Activated CD4-positive, alpha-beta memory T cell treated with anti-CD3 and anti-CD28 coated beads, Interleukin-2, amount 10 ng/mL, durations not matched to agents 7 days and 5 days (primary cell): Measurements from ENCODE around the gene CIB2. TPM values are rescaled to one million over a fixed set of nuclear protein-coding genes. Genes with fewer than 3 reads are reported as not detected.
A peak's percentile ranks its signal among the peaks of the same experiment; 100 is the strongest.

Experiments used
- CTCF ChIA-PET: fragments of 350-600 bp; sonication (Branson Sonifier 250); formaldehyde crosslinking; loops from one replicate; lab custom pipeline; 2021; ENCODE audit warnings: antibody characterized with exemption, inconsistent platforms; lab: Charles Lee
- POLR2A ChIA-PET: fragments of 350-600 bp; sonication (Branson Sonifier 250); formaldehyde crosslinking; loops from one replicate; lab custom pipeline; 2021; ENCODE audit warnings: antibody characterized with exemption; lab: Charles Lee
- DNase-seq: peaks from one replicate; pipeline ENCODE4 v3.0.0-alpha.2; 2020
- H3K27ac Mint-ChIP-seq: one replicate; pipeline ENCODE4 v1.8.0; 2021; ENCODE audit warnings: mild to moderate bottlenecking, mixed read lengths
- H3K27me3 Mint-ChIP-seq: one replicate; pipeline ENCODE4 v1.8.0; 2021; ENCODE audit warnings: mixed read lengths
- H3K36me3 Mint-ChIP-seq: one replicate; pipeline ENCODE4 v1.8.0; 2021; ENCODE audit warnings: low read depth, mixed read lengths
- H3K4me1 Mint-ChIP-seq: one replicate; pipeline ENCODE4 v1.8.0; 2021; ENCODE audit warnings: mixed read lengths
- H3K4me3 Mint-ChIP-seq: one replicate; pipeline ENCODE4 v1.8.0; 2021; ENCODE audit warnings: mild to moderate bottlenecking, mixed read lengths
- H3K9me3 Mint-ChIP-seq: one replicate; pipeline ENCODE4 v1.8.0; 2021; ENCODE audit warnings: mixed read lengths
- total RNA-seq, 2 experiments: library from RNA; stranded (reverse); gene quantifications; one replicate each; pipeline ENCODE4 v1.2.3, GENCODE V29; 2021

The CIB2 gene
- total RNA-seq, 2 experiments from 2014 or later, result 0.91 to 1.1 TPM

DNA sequence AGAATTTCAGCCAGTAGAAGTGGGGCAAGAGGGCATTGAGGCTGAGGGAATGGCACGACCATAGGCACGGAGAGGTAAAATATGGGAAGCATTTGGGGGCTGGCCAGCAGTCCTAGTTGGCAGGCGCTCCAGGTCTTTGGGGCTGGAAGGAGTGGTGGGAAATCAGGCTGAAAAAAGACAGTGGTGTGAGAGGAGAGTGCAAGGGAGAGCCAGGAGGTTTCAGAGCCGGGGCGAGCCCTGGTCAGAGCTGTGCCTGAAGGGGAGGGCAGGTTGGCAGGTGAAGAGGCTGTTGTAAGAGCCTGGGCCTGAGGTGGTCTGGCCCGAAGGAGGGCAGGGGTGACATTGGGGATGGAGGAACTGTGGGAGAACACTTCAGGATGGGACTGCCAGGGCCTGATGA lies 16.3 kb upstream of the CIB2 start:
- ChIA-PET CTCF (interaction anchor here (0.6 to 3.6 kb wide), 6 partner anchors 12 to 237 kb away, joined by 3 to 13 read pairs (median 4); partner anchors contain the start of gene CIB2), POLR2A (interaction anchor here (1.2 to 4.2 kb wide), 8 partner anchors 8 to 117 kb away, joined by 3 to 32 read pairs (median 10); partner anchors contain the start of genes CIB2 and DNAJA4)
- no peaks in the 10 kb centered on the region for H3K27me3 Mint-ChIP-seq
- H3K4me1 Mint-ChIP-seq, result peaks cover 31% of the 10 kb centered on the region
- H3K27ac Mint-ChIP-seq, result no peak overlapping the region
- H3K4me3 Mint-ChIP-seq, result peak overlapping the region; percentile 36
- no peak for DNase-seq
- H3K9me3 Mint-ChIP-seq, result no peaks in the 10 kb centered on the region
- H3K36me3 Mint-ChIP-seq, result peaks cover 10% of the 10 kb centered on the region

DNA sequence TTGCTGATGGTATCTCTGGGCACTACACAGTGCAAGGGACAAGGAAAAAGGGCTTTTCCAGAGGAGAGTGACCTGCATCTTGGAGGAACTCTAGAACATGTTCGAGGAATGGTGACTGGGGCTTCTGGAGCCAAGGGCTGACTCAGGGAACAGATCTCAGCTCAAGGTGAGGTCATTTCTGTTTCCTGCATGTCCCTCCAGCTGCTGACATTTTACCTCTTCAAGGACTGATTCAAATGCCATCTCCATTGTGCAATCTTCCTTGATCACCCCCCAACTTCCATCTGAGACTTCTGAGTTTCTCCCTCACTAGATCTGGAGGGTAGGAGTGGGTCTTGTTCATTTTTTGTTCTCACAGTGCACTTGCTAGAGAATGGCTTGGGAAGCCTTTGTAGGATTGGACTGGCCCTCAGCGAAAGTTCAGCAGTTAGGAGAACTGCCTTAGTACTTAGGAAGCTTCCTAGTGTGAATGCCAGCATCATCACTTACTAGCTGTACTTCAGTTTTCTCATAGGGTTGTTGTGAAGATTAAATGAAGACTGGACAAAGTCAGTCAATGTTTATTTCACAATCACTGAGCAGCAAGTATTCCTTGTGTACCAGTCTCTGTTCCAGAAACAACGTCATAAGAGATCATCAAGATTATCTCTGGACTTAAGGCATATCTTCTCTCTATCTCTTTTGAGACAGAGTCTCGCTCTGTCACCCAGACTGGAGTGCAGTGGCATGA lies 15.3 kb upstream of the CIB2 start:
- no peak overlapping the region for H3K4me3 Mint-ChIP-seq
- POLR2A ChIA-PET, result interaction anchor here (1.4 to 3.7 kb wide), 2 partner anchors 17 to 24 kb away, joined by 4 to 32 read pairs; partner anchors contain the start of gene CIB2
- H3K9me3 Mint-ChIP-seq, result no peaks in the 10 kb centered on the region
- H3K27me3 Mint-ChIP-seq, result no peaks in the 10 kb centered on the region
- H3K36me3 Mint-ChIP-seq, result peaks cover 9% of the 10 kb centered on the region
- DNase-seq, result no peak
- H3K4me1 Mint-ChIP-seq, result peaks cover 30% of the 10 kb centered on the region
- CTCF ChIA-PET, result interaction anchor here (2.6 to 3.6 kb wide), 2 partner anchors 16 to 49 kb away, joined by 10 to 13 read pairs; partner anchors contain the start of gene CIB2
- no peak overlapping the region for H3K27ac Mint-ChIP-seq

DNA sequence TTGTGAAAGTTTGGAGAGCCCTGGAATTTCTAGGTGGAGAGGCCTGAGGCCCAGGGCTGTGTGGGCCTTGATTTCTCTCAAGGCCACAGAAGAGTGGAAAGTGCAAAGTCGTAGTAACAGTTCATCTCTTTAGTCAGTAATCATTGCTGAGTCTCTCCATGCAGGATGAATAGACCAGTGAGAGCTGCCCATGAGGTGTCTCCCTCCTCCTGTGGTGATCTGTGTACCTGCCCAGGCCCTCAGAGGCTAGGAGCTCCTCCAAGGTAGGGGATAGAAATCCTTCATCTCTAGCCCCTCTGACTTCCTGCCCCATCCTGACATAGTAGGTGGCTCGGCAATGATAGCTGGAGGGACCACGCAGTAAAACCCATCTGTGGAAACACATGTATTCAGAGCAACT lies 11.1 kb upstream of the CIB2 start:
- DNase-seq, result no peak
- H3K27ac Mint-ChIP-seq, result no peak overlapping the region
- no peak overlapping the region for H3K4me3 Mint-ChIP-seq
- ChIA-PET CTCF (interaction anchor here (0.6 to 2.0 kb wide), 2 partner anchors 12 to 53 kb away, joined by 4 to 5 read pairs; no protein-coding TSS in a partner anchor), POLR2A (interaction anchor here (1.3 kb wide), 1 partner anchor 11 kb away, joined by 3 read pairs; the partner anchor contains the start of gene CIB2)
- H3K27me3 Mint-ChIP-seq, result no peaks in the 10 kb centered on the region
- H3K9me3 Mint-ChIP-seq, result no peaks in the 10 kb centered on the region
- H3K36me3 Mint-ChIP-seq, result no peaks in the 10 kb centered on the region
- H3K4me1 Mint-ChIP-seq, result peaks cover 2% of the 10 kb centered on the region

DNA sequence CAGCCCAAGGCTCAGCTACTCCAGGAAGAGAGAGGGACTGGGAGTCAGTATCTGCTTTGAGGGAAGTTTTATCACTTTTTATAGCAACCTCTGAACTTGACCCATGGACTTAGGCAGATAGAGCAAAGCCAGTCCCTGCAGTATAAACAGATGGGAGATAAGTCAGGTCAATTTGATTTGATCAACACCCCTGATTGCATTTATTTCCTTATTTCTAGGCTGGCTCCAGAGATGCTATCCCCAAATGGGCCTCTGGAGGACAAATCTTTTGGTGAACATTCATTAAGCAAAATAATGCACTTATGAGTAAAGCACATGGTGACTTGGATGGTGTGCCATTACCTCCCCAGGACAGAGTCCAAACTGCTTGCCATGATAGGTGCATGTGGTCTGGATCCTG lies 9.0 kb upstream of the CIB2 start:
- H3K4me1 Mint-ChIP-seq, result no peaks in the 10 kb centered on the region
- no peak overlapping the region for H3K4me3 Mint-ChIP-seq
- ChIA-PET CTCF (no interaction called here), POLR2A (interaction anchor here (1.8 to 2.9 kb wide), 2 partner anchors 8 to 11 kb away, joined by 8 to 14 read pairs; partner anchors contain the start of gene IDH3A)
- no peak overlapping the region for H3K27ac Mint-ChIP-seq
- DNase-seq, result no peak
- no peaks in the 10 kb centered on the region for H3K36me3 Mint-ChIP-seq
- no peaks in the 10 kb centered on the region for H3K27me3 Mint-ChIP-seq
- H3K9me3 Mint-ChIP-seq, result no peaks in the 10 kb centered on the region

DNA sequence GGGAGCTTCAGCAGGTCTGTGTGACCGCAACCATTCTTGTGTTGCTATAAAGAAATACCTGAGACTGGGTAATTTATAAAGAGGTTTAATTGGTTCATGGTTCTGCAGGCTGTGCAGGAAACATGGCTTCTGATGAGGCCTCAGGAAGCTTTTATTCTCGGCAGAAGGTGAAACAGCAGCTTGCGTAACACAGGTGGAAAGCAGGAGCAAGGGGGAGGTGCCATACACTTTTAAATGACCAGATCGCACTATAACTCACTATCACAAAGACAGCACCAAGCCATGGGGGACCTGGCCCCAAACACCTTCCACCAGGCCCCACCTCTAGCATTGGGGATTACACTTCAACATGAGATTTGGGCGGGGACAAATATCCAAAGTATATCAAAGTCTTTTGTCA lies 8.3 kb upstream of the CIB2 start:
- ChIA-PET CTCF (interaction anchor here (0.7 to 1.7 kb wide), 5 partner anchors 9 to 56 kb away, joined by 3 to 6 read pairs (median 3); no protein-coding TSS in a partner anchor), POLR2A (interaction anchor here (1.8 to 2.9 kb wide), 2 partner anchors 9 to 11 kb away, joined by 8 to 14 read pairs; partner anchors contain the start of gene IDH3A)
- Mint-ChIP-seq H3K9me3 (no peaks in the 10 kb centered on the region), H3K27ac (no peak overlapping the region), H3K4me1 (no peaks in the 10 kb centered on the region), H3K36me3 (no peaks in the 10 kb centered on the region), H3K4me3 (no peak overlapping the region), H3K27me3 (no peaks in the 10 kb centered on the region)
- DNase-seq, result no peak

DNA sequence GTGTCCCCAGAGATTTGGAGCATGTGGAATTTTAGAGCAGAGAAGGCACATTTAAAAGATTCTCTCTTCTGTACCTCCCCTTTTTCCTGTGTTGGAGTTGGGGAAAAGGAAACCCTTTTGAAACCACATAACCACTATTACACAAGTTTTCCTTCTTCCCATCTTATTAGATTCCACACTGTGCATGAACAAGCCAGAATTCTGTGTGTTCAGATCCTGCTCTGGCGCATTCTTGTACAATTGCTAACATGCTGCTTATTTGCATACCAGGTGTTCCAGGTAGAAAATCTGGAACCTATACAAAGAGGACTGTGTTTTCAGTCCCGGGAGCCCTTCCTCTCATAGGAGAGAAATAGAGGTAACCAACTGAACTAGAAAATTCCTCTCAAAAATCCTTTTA lies 2.6 kb upstream of the CIB2 start:
- Mint-ChIP-seq H3K9me3 (no peaks in the 10 kb centered on the region), H3K27me3 (peaks cover 2% of the 10 kb centered on the region), H3K4me3 (no peak overlapping the region), H3K4me1 (peaks cover 23% of the 10 kb centered on the region), H3K36me3 (no peaks in the 10 kb centered on the region), H3K27ac (no peak overlapping the region)
- ChIA-PET CTCF (interaction anchor here (7.6 kb wide), 1 partner anchor 62 kb away, joined by 74 read pairs; no protein-coding TSS in a partner anchor), POLR2A (no interaction called here)
- DNase-seq, result no peak

DNA sequence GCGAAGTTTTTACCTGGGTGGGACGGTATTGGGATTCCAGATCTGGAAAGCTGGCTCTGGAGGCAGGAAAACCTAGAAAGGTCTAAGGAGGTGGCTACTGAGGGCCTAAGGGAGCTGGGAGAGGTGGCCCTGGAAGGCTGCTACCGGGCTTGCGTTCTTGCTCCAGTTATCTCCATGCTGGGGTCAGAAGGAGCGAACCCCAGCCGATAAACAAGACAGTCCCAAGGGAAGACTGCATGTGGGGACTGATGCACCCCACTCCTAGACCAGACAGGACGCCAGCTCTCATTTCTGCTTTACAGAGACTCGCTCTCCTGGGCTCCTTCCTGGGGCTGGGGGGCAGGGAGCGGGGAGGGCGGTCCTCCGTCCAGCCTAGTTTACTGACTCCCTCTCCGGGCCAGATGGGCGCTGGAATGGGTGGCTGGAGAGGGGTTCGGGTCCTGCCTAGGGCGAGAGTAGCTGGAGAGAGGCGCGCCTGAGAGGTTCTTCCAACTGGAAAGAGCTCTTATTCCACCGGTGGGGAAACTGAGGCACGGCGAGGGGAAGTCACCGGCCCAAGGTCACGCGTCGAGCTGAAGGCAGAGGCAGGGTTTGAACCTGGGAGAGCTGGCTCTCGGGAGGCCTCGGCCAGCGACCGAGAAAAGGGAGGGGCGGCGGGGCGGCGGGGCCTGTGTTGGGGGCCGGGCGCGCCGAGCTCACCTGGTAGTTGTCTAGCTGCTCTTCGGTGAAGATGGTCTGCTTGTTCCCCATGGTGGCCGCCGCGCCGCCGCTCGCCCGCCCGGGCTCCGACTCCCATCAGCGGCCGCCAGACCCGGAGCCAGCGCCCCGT lies 565 bp downstream of the CIB2 start:
- H3K36me3 Mint-ChIP-seq, result no peaks in the 10 kb centered on the region
- peaks cover 2% of the 10 kb centered on the region for H3K27me3 Mint-ChIP-seq
- H3K4me3 Mint-ChIP-seq, result peak overlapping the region; percentile 76
- H3K27ac Mint-ChIP-seq, result no peak overlapping the region
- ChIA-PET CTCF (interaction anchor here (0.6 to 7.6 kb wide), 14 partner anchors 12 to 350 kb away, joined by 3 to 74 read pairs (median 6); partner anchors contain the start of gene IDH3A), POLR2A (interaction anchor here (0.9 to 5.4 kb wide), 7 partner anchors 8 to 307 kb away, joined by 3 to 32 read pairs (median 3); partner anchors contain the start of genes IDH3A and IREB2)
- H3K4me1 Mint-ChIP-seq, result peaks cover 23% of the 10 kb centered on the region
- DNase-seq, result no peak
- H3K9me3 Mint-ChIP-seq, result no peaks in the 10 kb centered on the region

DNA sequence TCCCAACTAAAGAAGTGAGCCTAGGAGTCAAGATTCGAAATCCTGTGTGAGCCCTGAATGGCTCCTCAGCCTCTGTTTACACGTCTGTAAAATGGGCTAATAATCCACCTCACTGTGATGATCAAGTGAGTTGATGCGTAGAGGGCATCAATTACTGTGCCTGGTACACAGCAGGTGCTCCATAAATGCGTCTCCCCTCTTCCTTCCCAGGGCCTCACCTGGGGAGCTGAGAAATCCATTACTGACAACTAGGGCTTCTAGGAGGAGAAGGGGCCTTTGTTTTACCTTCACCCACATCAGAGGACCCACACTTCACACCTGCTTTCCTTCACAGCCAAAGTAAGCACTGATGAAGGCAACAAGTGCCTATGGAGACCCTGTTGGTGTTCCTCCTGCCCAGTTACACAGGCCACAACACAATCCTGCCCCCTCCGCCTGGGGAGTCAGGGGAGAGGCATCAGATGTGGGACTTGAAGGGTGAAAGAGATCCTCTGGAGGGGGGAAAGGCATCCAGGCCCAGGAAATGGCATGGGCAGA lies 1.4 kb downstream of the CIB2 start:
- H3K4me3 Mint-ChIP-seq, result peak overlapping the region; percentile 76

DNA sequence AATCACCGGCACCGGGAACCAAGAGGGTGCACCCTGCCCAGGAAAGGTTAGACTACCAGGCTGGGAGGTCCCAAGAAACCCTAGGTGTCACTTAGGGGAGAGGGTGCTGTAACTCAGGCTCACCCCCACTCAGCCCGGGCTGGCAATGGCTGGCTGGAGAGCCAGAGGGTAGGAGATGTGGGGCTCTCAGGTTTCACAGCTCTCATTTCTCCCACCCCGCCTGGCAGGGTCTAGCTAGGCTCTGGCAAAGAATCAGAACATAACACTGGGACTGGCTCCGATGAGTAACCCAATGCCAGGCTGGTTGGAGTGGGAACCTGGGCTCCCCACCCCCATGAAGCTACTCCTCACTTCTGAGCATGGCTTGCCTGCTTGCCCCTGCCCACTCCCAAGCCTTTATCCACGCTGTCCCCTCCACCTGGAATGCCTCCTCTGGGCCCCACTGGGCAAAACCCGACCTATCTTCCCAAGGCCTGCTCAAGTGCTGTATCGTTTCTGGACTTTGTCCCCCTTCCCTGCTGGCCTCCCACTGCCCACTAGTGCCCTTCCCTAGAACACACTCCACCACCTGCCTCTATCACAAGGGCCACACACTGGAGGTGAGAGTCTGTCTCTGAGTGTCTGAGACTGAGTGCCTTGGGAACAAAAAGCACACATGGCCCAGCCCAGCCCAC lies 2.0 kb downstream of the CIB2 start:
- ChIA-PET POLR2A (interaction anchor here (5.4 kb wide), 1 partner anchor 19 kb away, joined by 32 read pairs; the partner anchor contains the start of gene IDH3A), CTCF (interaction anchor here (0.7 to 7.6 kb wide), 4 partner anchors 9 to 170 kb away, joined by 3 to 74 read pairs (median 8); partner anchors contain the start of gene IDH3A)
- H3K4me1 Mint-ChIP-seq, result peaks cover 23% of the 10 kb centered on the region
- H3K36me3 Mint-ChIP-seq, result no peaks in the 10 kb centered on the region
- no peak overlapping the region for H3K27ac Mint-ChIP-seq
- no peaks in the 10 kb centered on the region for H3K9me3 Mint-ChIP-seq
- no peak for DNase-seq
- H3K4me3 Mint-ChIP-seq, result no peak overlapping the region
- H3K27me3 Mint-ChIP-seq, result peaks cover 2% of the 10 kb centered on the region

More for the DNA sequence above, 1.4 kb downstream of the CIB2 start:
- H3K27me3 Mint-ChIP-seq, result peaks cover 2% of the 10 kb centered on the region
- H3K4me1 Mint-ChIP-seq, result peaks cover 23% of the 10 kb centered on the region
- POLR2A ChIA-PET, result interaction anchor here (1.0 to 5.4 kb wide), 3 partner anchors 8 to 38 kb away, joined by 3 to 32 read pairs (median 3); partner anchors contain the start of gene IDH3A
- no peak overlapping the region for H3K27ac Mint-ChIP-seq
- H3K9me3 Mint-ChIP-seq, result no peaks in the 10 kb centered on the region
- CTCF ChIA-PET, result interaction anchor here (1.0 to 7.6 kb wide), 7 partner anchors 18 to 219 kb away, joined by 4 to 74 read pairs (median 16); partner anchors contain the start of gene IDH3A
- no peak for DNase-seq
- H3K36me3 Mint-ChIP-seq, result no peaks in the 10 kb centered on the region

DNA sequence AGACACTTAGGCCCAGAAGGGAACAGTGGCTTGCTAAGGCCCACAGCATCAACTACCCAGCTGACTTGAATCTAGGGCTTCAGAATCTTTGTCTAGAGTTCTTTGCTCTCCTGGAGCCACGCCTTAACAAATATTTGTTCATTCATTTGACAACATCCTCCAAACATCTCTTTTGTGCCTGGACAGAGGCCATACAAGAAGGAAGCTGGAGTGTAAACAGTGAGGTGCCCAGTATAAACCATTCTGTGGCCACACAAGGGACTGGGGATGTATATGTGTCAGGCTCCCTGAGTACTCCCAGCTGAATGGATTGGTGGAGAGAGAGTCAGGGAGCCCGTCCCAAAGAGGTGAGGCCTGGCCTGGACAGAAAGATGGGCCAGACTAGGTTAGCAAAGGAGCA lies 3.4 kb downstream of the CIB2 start:
- POLR2A ChIA-PET, result interaction anchor here (5.4 kb wide), 1 partner anchor 21 kb away, joined by 32 read pairs; the partner anchor contains the start of gene IDH3A
- Mint-ChIP-seq H3K27me3 (peaks cover 2% of the 10 kb centered on the region), H3K4me3 (no peak overlapping the region), H3K27ac (no peak overlapping the region), H3K9me3 (no peaks in the 10 kb centered on the region), H3K36me3 (no peaks in the 10 kb centered on the region), H3K4me1 (peaks cover 16% of the 10 kb centered on the region)
- DNase-seq, result no peak
- CTCF ChIA-PET, result interaction anchor here (1.7 to 7.6 kb wide), 3 partner anchors 19 to 114 kb away, joined by 5 to 74 read pairs (median 16); no protein-coding TSS in a partner anchor

DNA sequence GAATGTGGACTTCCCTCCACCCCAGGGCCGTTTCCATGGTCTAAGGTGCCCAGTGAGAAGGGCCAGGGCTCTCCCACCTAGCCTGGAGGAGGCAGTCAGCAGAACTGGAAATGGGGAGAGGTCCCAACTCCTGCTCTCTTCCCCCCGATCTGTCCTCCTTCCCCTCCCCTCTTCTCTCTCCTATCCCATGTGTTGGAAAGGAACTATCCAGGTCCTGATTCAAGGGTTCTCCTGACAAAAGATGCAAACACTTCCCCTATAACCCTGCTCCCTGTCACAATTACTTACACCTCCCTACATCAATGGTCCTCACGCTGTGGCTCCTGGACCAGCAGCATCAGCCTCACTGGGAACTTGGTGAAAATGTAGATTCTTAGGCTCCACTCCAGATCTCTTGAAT lies 6.0 kb downstream of the CIB2 start:
- H3K36me3 Mint-ChIP-seq, result no peaks in the 10 kb centered on the region
- CTCF ChIA-PET, result interaction anchor here (1.3 kb wide), 1 partner anchor 17 kb away, joined by 3 read pairs; no protein-coding TSS in a partner anchor
- no peak overlapping the region for H3K27ac Mint-ChIP-seq
- H3K9me3 Mint-ChIP-seq, result no peaks in the 10 kb centered on the region
- DNase-seq, result no peak
- H3K27me3 Mint-ChIP-seq, result no peaks in the 10 kb centered on the region
- POLR2A ChIA-PET, result no interaction called here
- H3K4me3 Mint-ChIP-seq, result no peak overlapping the region
- H3K4me1 Mint-ChIP-seq, result peaks cover 2% of the 10 kb centered on the region
